Measurements from ENCODE around the gene ADGRF1. TPM values are rescaled to one million over a fixed set of nuclear protein-coding genes. Genes with fewer than 3 reads are reported as not detected.
"Not testable (repeated sequence)": the region's sequence is repeated elsewhere in the genome, so short reads cannot be mapped to it uniquely, and the experiment has no call there.

ADGRF1 gene
- under 1 TPM in 6 of 8 experiments, not detected in 2; under 0.01 to 0.85 (median 0.27) TPM for total RNA-seq

DNA sequence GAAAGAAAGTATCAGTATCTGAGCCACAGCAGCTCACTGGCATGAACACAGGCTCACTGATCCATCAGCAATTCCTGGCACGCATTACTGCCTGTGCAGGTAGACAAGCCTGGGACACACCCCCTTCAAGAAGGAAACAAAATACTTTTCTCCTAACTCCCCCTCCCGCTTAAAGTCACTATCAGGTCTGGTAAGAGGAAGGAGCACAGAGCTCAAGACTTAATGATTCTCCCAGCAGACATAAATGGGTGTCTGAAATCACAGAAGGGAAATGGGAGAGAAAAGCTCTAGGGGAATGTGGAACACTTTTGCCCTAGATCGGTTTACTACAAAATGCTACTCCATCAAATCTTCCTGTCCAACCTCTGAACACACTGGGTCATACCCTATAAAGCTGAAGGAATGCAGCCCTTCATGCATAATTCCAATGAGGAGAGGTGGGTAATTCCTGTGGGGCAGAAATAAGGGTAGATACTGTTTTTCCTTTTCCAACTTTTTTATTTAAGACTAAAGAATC, at the start of gene ADGRF1:
TSS of gene ADGRF1 (minus strand) at position 58 of the 517 bp plus-strand sequence. CDS start 13,271 bp downstream, outside the sequence.
- Histone ChIP-seq H3K4me1 (replicated peaks in 1 of 2) (no peaks in the 10 kb centered on the region), H3K27ac (no peak within 1 kb of the TSS), H3K4me3 (no peak within 1 kb of the TSS)
- no peak for ATAC-seq (replicated peaks in 6 of 8)
- WGBS, 10 experiments: 14 to 88% (median 80%) methylated on average over 1 to 3 of the region's 3 CpGs; no CpG with 5 or more reads in 3 of the 10 experiments
- in situ Hi-C loops (cut with MboI; ENCODE audit: low pct_unique_long_range_greater_than_20kb in 2 of 9, low sequenced_read_pairs in 9 of 9, unreplicated experiment in 9 of 9): loop anchor here in 1 of 9 experiments (25.0 kb wide), 1 partner anchor 205 kb away; no protein-coding TSS in a partner anchor

DNA sequence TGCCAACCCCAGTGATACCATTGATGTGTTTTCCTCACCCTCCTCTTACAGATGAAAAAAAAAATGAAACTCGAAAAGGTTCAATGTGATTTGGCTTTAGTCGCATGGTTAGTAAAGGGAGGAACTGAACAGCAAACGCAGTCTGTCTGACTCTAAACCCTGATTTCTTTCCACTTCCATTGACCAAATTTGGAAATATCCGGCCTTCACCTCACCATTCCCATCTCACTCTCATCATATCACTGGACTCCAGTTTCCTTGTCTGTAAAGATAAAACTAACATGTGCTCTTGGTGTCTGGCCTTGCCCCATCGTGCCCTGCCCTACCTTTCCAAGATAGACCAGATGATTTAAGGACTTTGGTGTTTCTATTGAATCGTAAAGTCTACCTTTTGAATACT, 48.7 kb upstream of the ADGRF1 start:
- H3K4me3 ChIP-seq: no peak overlapping the region
- no peaks in the 10 kb centered on the region for H3K4me1 ChIP-seq (replicated peaks in 1 of 2)
- ATAC-seq (replicated peaks in 6 of 8): no peak
- no peak overlapping the region for H3K27ac ChIP-seq
- 48 to 92% (median 83%) methylated on average over 1 to 6 of the region's 6 CpGs; no CpG with 5 or more reads in 1 of the 10 experiments for WGBS, 10 experiments
- in situ Hi-C loops (cut with MboI; ENCODE audit: low pct_unique_long_range_greater_than_20kb in 2 of 9, low sequenced_read_pairs in 9 of 9, unreplicated experiment in 9 of 9): loop anchor here in 4 of 9 experiments (10.0 to 25.0 kb wide), 2 partner anchors 214 to 221 kb away; partner anchors contain the start of gene TNFRSF21 (in 4 of the 4)

DNA sequence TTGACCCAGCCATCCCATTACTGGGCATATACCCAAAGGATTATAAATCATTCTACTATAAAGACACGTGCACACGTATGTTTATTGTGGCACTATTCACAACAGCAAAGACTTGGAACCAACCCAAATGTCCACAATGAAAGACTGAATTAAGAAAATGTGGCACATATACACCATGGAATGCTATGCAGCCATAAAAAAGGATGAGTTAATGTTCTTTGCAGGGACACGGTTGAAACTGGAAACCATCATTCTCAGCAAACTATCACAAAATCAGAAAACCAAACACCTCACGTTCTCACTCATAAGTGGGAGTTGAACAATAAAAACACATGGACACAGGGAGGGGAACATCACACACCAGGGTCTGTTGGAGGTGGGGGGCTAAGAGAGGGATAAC, 47.3 kb upstream of the ADGRF1 start:
- WGBS, 10 experiments: 61 to 100% (median 88%) methylated on average over 1 to 4 of the region's 4 CpGs; no CpG with 5 or more reads in 2 of the 10 experiments
- H3K4me3 ChIP-seq; ATAC-seq (replicated peaks in 6 of 8); H3K27ac ChIP-seq; H3K4me1 ChIP-seq (replicated peaks in 1 of 2): not testable (repeated sequence)
- in situ Hi-C loops (cut with MboI; ENCODE audit: low pct_unique_long_range_greater_than_20kb in 2 of 9, low sequenced_read_pairs in 9 of 9, unreplicated experiment in 9 of 9): loop anchor here in 3 of 9 experiments (25.0 kb wide), 1 partner anchor 223 kb away; the partner anchor contains the start of gene TNFRSF21 (in 3 of the 3)

DNA sequence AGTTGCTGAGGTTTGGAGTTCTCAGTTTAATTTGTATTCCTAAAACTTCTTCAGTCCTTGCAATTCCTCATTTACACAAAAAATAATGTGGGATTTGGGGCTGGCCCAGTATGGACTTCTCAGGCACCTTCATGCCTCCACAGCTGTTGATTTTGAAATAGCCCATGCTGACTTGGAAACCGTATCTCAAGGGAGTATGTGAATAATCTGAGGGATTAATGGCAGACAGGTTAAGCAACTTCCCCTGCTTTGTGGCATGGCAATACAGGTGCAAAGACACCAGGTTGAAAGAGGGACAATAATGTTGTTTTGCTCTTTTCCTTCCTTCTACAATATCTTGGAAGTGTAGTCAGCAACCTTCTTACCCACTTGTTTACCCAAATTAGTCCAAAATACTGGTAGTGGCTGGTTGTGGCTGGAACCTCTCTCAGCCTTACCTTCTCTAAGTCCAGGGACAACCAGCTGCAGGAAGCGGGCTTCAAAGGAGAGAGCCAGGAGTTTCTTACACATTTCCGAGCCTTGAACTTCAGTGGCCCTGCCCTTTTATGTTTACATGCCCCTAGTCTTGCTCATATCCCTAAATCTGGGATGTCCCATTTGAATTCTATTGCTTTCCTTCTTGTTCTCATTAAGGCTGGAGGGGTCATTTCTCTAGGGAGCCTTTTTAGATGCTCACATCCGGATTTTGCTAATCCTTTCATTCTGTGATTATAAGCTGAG, 44.1 kb upstream of the ADGRF1 start:
- in situ Hi-C loops (cut with MboI; ENCODE audit: low pct_unique_long_range_greater_than_20kb in 2 of 9, low sequenced_read_pairs in 9 of 9, unreplicated experiment in 9 of 9): loop anchor here in 3 of 9 experiments (25.0 kb wide), 1 partner anchor 226 kb away; the partner anchor contains the start of gene TNFRSF21 (in 3 of the 3)
- Histone ChIP-seq H3K27ac (no peak overlapping the region), H3K4me3 (no peak overlapping the region), H3K4me1 (replicated peaks in 1 of 2) (no peaks in the 10 kb centered on the region)
- WGBS, 10 experiments: 6 to 94% (median 50%) methylated on average over 1 to 4 of the region's 4 CpGs; no CpG with 5 or more reads in 1 of the 10 experiments
- peak in 1 of 8 experiments; percentile 9 for ATAC-seq (replicated peaks in 6 of 8)

DNA sequence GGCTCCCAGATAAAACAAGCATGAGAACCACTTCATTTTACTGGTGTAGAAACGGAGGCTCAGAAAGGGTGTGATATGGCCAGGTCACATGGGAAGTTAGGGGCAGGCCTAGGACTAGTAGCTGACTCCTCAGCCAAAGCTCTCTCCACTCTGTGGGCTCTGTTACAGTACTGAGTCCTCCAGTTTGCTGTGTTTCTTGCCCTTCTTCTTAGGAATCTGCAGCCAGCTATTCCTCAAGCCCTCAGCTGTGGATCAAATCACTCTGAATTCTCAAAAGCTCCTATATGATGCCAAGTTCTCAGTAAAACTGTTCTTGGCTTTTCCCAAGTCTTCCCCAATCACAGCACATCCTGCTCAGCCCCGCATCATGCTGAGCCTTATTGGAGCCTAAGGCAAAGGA, 42.5 kb upstream of the ADGRF1 start:
- no peaks in the 10 kb centered on the region for H3K4me1 ChIP-seq (replicated peaks in 1 of 2)
- H3K27ac ChIP-seq: no peak overlapping the region
- peak in 1 of 8 experiments; percentile 24 for ATAC-seq (replicated peaks in 6 of 8)
- 0 to 100% (median 91%) methylated on average over 1 to 2 of the region's 2 CpGs; no CpG with 5 or more reads in 4 of the 10 experiments for WGBS, 10 experiments
- H3K4me3 ChIP-seq: no peak overlapping the region
- in situ Hi-C loops (cut with MboI; ENCODE audit: low pct_unique_long_range_greater_than_20kb in 2 of 9, low sequenced_read_pairs in 9 of 9, unreplicated experiment in 9 of 9): loop anchor here in 3 of 9 experiments (25.0 kb wide), 1 partner anchor 228 kb away; the partner anchor contains the start of gene TNFRSF21 (in 3 of the 3)

DNA sequence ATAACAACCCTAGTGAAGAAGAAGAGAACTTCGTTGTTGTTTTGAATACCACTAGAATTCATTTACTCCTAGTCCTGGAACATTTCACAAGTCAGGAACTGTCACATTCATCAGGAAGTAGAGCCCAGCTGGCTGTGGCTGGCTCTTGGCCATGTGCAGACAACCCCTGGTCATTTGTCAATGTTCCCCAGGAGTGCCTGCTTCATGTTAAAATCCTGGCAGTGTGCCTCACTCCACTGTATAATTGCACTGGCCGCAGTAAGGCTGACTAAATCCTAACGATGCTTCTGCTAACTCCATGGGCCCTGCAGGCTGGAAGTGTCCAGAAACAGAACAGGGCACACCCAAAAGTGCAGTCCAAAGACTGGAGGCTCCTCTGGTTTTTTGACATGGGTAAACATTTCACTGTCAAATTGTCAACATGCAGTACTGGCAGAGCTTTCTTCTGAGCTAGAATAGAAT, 41.5 kb upstream of the ADGRF1 start:
- WGBS, 10 experiments: 0 to 74% (median 36%) methylated on average over 1 to 3 of the region's 3 CpGs; no CpG with 5 or more reads in 1 of the 10 experiments
- Histone ChIP-seq H3K4me3 (no peak overlapping the region), H3K27ac (no peak overlapping the region), H3K4me1 (replicated peaks in 1 of 2) (no peaks in the 10 kb centered on the region)
- in situ Hi-C loops (cut with MboI; ENCODE audit: low pct_unique_long_range_greater_than_20kb in 2 of 9, low sequenced_read_pairs in 9 of 9, unreplicated experiment in 9 of 9): loop anchor here in 3 of 9 experiments (25.0 kb wide), 1 partner anchor 229 kb away; the partner anchor contains the start of gene TNFRSF21 (in 3 of the 3)
- ATAC-seq (replicated peaks in 6 of 8): peak; percentile 82 to 100 (median 99)

DNA sequence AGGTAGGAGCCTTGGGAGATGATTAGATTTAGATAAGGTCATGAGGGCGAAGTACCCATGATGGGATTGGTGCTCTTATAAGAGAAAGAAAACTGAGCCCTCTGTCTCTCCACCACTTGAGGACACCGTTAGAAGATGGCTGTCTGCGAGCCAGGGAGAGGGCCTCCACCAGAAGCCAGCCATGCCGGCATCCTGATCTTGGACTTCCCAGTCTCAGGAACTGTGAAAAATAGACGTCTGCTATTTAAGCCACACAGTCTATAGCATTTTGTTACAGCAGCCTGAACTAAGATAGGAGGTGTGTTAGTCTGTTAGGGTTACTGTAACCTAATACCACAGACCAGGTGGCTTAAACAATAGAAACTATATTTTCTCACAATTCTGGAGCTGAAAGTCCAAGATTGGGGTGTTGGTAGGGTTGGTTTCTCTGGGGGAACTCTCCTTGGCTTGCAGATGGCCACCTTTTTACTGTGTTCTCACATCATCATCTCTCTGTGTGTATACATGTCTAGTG, 38.0 kb upstream of the ADGRF1 start:
- Histone ChIP-seq H3K4me1 (replicated peaks in 1 of 2) (peaks cover 2 to 11% of the 10 kb centered on the region in 2 donors), H3K27ac (no peak overlapping the region), H3K4me3 (no peak overlapping the region)
- no peak for ATAC-seq (replicated peaks in 6 of 8)
- in situ Hi-C loops (cut with MboI; ENCODE audit: low pct_unique_long_range_greater_than_20kb in 2 of 9, low sequenced_read_pairs in 9 of 9, unreplicated experiment in 9 of 9): loop anchor here in 3 of 9 experiments (25.0 kb wide), 1 partner anchor 232 kb away; the partner anchor contains the start of gene TNFRSF21 (in 3 of the 3)
- 80 to 100% (median 88%) methylated on average over 1 to 5 of the region's 5 CpGs; no CpG with 5 or more reads in 2 of the 10 experiments for WGBS, 10 experiments

DNA sequence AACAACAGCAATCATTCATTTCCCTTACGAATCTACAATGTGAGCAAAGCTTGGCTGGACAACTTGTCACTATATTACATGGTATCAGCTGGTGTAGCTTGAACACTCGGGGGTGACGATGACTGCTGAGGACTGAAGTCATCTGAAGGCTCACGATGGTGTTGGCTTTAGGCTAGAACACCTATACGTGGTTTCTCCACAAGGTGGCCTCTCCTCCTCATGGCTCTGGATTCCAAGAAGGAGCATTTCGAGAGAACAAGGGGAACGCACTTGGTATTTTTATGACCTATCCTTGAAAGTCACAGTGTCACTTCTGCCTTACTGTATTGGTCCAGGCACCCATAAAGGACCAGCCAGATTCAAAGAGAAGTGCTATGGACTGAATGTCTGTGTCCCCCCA, 37.5 kb upstream of the ADGRF1 start:
- H3K4me3 ChIP-seq: no peak overlapping the region
- no peak overlapping the region for H3K27ac ChIP-seq
- peaks cover 2 to 11% of the 10 kb centered on the region in 2 donors for H3K4me1 ChIP-seq (replicated peaks in 1 of 2)
- no peak for ATAC-seq (replicated peaks in 6 of 8)
- in situ Hi-C loops (cut with MboI; ENCODE audit: low pct_unique_long_range_greater_than_20kb in 2 of 9, low sequenced_read_pairs in 9 of 9, unreplicated experiment in 9 of 9): loop anchor here in 3 of 9 experiments (25.0 kb wide), 1 partner anchor 233 kb away; the partner anchor contains the start of gene TNFRSF21 (in 3 of the 3)
- WGBS, 10 experiments: 47 to 100% (median 86%) methylated on average over 1 to 7 of the region's 7 CpGs; no CpG with 5 or more reads in 3 of the 10 experiments

DNA sequence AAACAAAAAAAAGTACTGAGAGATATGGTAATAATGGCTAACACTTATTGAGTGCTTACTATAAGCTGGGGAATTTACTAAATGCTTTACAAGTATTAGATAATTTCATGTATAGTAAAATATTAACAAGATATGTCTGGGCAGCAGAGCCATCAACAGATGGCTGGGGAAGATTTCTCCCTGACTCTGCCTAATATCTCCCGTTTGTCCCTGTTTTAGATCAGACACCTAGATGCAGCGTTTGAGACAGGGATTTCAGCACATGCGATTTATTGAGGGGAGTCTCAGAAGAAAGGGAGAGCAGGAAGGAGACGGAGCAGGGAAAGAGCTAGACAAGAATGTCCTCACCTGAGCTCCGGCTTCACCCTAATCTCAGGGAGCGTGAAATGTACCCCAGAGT, 36.9 kb upstream of the ADGRF1 start:
- 7 to 100% (median 78%) methylated on average over 1 to 4 of the region's 6 CpGs; no CpG with 5 or more reads in 5 of the 10 experiments for WGBS, 10 experiments
- peaks cover 2 to 11% of the 10 kb centered on the region in 2 donors for H3K4me1 ChIP-seq (replicated peaks in 1 of 2)
- no peak overlapping the region for H3K4me3 ChIP-seq
- ATAC-seq (replicated peaks in 6 of 8): no peak
- H3K27ac ChIP-seq: no peak overlapping the region
- in situ Hi-C loops (cut with MboI; ENCODE audit: low pct_unique_long_range_greater_than_20kb in 2 of 9, low sequenced_read_pairs in 9 of 9, unreplicated experiment in 9 of 9): loop anchor here in 3 of 9 experiments (25.0 kb wide), 1 partner anchor 233 kb away; the partner anchor contains the start of gene TNFRSF21 (in 3 of the 3)

DNA sequence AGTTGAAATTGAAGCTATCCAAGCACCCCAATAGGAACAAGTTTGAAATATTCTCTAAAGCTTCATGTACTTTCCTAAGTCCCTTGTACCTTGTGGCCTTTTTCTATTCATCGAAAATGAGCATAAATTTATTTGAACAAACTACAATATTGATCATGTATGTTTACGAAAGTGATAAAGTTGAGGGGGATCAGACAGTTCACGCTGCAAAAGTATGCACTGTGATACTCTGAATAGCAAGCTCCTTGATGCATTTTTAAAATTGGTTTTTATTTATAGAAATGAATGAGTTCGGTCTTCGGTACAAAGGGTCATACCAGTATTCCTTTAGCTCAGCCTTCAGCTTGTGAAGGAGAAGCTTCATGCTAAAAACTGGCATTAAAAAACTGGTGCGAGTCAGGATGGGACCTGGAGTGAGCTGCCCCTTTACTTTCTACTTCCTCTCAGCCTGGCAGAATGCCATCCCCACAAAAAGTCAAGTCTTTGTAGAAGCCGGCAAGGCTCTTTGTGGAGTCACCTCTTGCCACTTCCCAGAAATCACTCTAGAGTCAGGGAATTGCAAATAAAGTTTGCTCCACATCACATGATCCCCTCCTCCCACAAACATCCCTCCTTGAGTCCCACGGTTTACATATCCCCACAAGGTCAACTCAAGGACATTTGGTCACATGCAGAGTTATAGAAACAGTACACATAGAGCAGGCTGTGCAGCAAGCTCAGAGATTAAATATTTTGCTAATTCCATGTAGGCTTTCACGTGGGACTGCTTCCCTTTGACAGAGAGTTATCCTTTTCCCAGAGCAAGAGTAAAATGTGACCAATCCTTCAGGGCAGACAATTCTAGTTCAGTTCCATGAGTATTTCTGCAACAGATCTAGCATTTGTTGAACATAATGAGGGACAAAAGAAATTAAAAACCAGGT, 34.6 kb upstream of the ADGRF1 start:
- ATAC-seq (replicated peaks in 6 of 8): peak in 7 of 8 experiments; percentile 49 to 97 (median 88)
- H3K27ac ChIP-seq: no peak overlapping the region

DNA sequence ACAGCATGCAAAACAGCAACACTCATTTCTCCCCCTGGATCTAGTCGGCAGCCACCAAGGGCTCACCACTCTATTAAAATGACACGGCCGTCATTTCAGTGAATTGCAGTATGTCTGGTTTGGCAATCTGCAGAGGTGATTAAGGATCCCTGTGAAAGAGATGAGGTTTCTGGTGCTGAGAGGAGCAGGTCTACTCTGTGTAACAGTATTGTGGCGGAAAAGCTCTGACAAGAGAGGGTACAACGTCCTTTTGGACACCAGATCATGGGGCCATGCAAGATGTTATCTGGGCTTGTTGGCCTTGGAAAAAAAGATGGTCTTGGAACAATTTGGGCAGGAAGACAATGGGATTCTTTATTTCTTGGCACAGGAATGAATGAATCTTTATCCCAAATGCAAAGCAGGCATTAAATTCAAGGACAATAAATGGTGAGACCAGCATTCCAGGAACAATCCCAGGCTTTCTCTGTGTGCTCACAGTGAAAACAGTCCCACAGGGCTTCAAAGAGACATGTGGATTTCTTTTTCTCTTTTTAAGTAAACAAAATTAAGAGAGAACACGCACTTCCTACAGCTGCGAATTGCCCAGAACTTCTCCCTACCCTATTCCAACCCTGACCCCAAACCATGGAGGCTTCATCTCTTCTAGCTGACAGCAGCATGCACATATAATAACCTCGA, 33.7 kb upstream of the ADGRF1 start:
- in situ Hi-C loops (cut with MboI; ENCODE audit: low pct_unique_long_range_greater_than_20kb in 2 of 9, low sequenced_read_pairs in 9 of 9, unreplicated experiment in 9 of 9): loop anchor here in 3 of 9 experiments (25.0 kb wide), 1 partner anchor 236 kb away; the partner anchor contains the start of gene TNFRSF21 (in 3 of the 3)
- Histone ChIP-seq H3K27ac (no peak overlapping the region), H3K4me1 (replicated peaks in 1 of 2) (peaks cover 2 to 11% of the 10 kb centered on the region in 2 donors), H3K4me3 (no peak overlapping the region)
- peak in 3 of 8 experiments; percentile 39 to 52 (median 48) for ATAC-seq (replicated peaks in 6 of 8)
- WGBS, 10 experiments: 4 to 88% (median 53%) methylated on average over 1 to 8 of the region's 8 CpGs

More for the DNA sequence above, 34.6 kb upstream of the ADGRF1 start:
- WGBS, 10 experiments: 19 to 92% (median 77%) methylated on average over 1 to 9 of the region's 9 CpGs
- no peak overlapping the region for H3K4me3 ChIP-seq
- H3K4me1 ChIP-seq (replicated peaks in 1 of 2): peaks cover 2 to 11% of the 10 kb centered on the region in 2 donors
- in situ Hi-C loops (cut with MboI; ENCODE audit: low pct_unique_long_range_greater_than_20kb in 2 of 9, low sequenced_read_pairs in 9 of 9, unreplicated experiment in 9 of 9): loop anchor here in 3 of 9 experiments (25.0 kb wide), 1 partner anchor 236 kb away; the partner anchor contains the start of gene TNFRSF21 (in 3 of the 3)
